Inflammatory macrophage (primary cell): Measurements from ENCODE around the gene BBS9.

Source experiments
- DNase-seq, 2 donors: peaks; one replicate each; pipeline ENCODE4 v3.0.0-alpha.2; 2020 to 2022

The BBS9 gene

GRCh38 chr7:33379891-33380525 lies 250.6 kb downstream of the BBS9 start:
- DNase-seq, result no peak

- DNase-seq, result no peak
These were observed 259.0 kb downstream of the BBS9 start for GRCh38 chr7:33388332-33388731.

- no peak for DNase-seq
These were observed 262.8 kb downstream of the BBS9 start for GRCh38 chr7:33392148-33392547.

GRCh38 chr7:33393770-33394169 lies 264.4 kb downstream of the BBS9 start:
- DNase-seq, result no peak

- DNase-seq, result no peak
These were observed 266.0 kb downstream of the BBS9 start for GRCh38 chr7:33395340-33395739.

- no peak for DNase-seq
These were observed 270.3 kb downstream of the BBS9 start for GRCh38 chr7:33399528-33400213.

GRCh38 chr7:33400214-33400538 lies 270.8 kb downstream of the BBS9 start:
- DNase-seq, result no peak

GRCh38 chr7:33410266-33410665 lies 280.9 kb downstream of the BBS9 start:
- no peak for DNase-seq

GRCh38 chr7:33411020-33411419 lies 281.7 kb downstream of the BBS9 start:
- no peak for DNase-seq

GRCh38 chr7:33412331-33412730 lies 283.0 kb downstream of the BBS9 start:
- DNase-seq, result no peak

GRCh38 chr7:33418251-33418701 lies 288.9 kb downstream of the BBS9 start:
- DNase-seq, result no peak

GRCh38 chr7:33420311-33420940 lies 291.1 kb downstream of the BBS9 start:
- DNase-seq, result no peak

- no peak for DNase-seq
These were observed 292.1 kb downstream of the BBS9 start for GRCh38 chr7:33421429-33421828.

- no peak for DNase-seq
These were observed 292.8 kb downstream of the BBS9 start for GRCh38 chr7:33422141-33422540.

GRCh38 chr7:33422825-33423645 lies 293.7 kb downstream of the BBS9 start:
- no peak for DNase-seq

- peak; percentile 23 to 37 for DNase-seq
These were observed 294.3 kb downstream of the BBS9 start for GRCh38 chr7:33423646-33424020.

- no peak for DNase-seq
These were observed 296.0 kb downstream of the BBS9 start for GRCh38 chr7:33425395-33425794.

- DNase-seq, result no peak
These were observed 296.7 kb downstream of the BBS9 start for GRCh38 chr7:33425929-33426678.

- no peak for DNase-seq
These were observed 299.1 kb downstream of the BBS9 start for GRCh38 chr7:33428415-33428814.

- no peak for DNase-seq
These were observed 302.2 kb downstream of the BBS9 start for GRCh38 chr7:33431543-33431942.

- DNase-seq, result no peak
These were observed 303.5 kb downstream of the BBS9 start for GRCh38 chr7:33432821-33433220.

- no peak for DNase-seq
These were observed 304.0 kb downstream of the BBS9 start for GRCh38 chr7:33433357-33433756.

GRCh38 chr7:33444511-33444910 lies 315.1 kb downstream of the BBS9 start:
- DNase-seq, result no peak
